HCT116 (cell line): ENCODE measurements around the gene RMRP. TPM values are rescaled to one million over a fixed set of nuclear protein-coding genes. Genes with fewer than 3 reads are reported as not detected.

ENCODE experiments used
- ATAC-seq: fragments of 200-7000 bp; cut with Tn5 transposase; 2 replicates; pipeline ENCODE4 v1.9.1; 2020; ENCODE audit warnings: mild to moderate bottlenecking, moderate library complexity
- BruUV-seq: library from RNA; stranded (reverse); fragments of 400-500 nt; replicated peaks from 2 replicates; lab custom pipeline; 2021; lab: Mats Ljungman, UMichigan
- CTCF ChIA-PET: fragments of 300-600 bp; sonication (Branson Sonifier 250); formaldehyde crosslinking; loops from one replicate; lab custom pipeline; 2021; ENCODE audit warnings: antibody characterized with exemption; lab: Charles Lee
- POLR2A ChIA-PET: fragments of 300-600, 350-600 bp; sonication (Branson Sonifier 250); formaldehyde crosslinking; loops from one replicate; lab custom pipeline; 2021; ENCODE audit warnings: antibody characterized with exemption; lab: Charles Lee
- RAD21 ChIA-PET, 2 experiments: fragments of 300-600 bp; sonication (Branson Sonifier 250); formaldehyde crosslinking; loops; one replicate each; lab custom pipeline; 2023; ENCODE audit warnings: low total read pairs in 2 of 2; ENCODE audit not compliant: uncharacterized antibody in 2 of 2, unreplicated experiment in 2 of 2, low non-redundant PET in 1 of 2; lab: Charles Lee
- DNase-seq: peaks from one replicate; pipeline ENCODE4 v3.0.0-alpha.2; 2010; ENCODE audit warnings: low read depth, low spot score
- H2AFZ ChIP-seq: fragments of 200-600 bp; shearing (Covaris generic), sonication (generic); 2 replicates; pipeline ENCODE4 v1.6.1; 2017; ENCODE audit warnings: low read depth, mixed run types, mixed read lengths, antibody characterized with exemption, low read length; ENCODE audit not compliant: poor library complexity, severe bottlenecking
- H3K27ac ChIP-seq: 2 replicates; pipeline ENCODE4 v1.5.1; 2012; ENCODE audit warnings: low read depth, low read length
- H3K27me3 ChIP-seq: fragments of 200-600 bp; sonication (generic); 2 replicates; pipeline ENCODE4 v1.6.1; 2016; ENCODE audit warnings: mixed run types, low read length, mixed read lengths; ENCODE audit not compliant: insufficient read depth
- H3K36me3 ChIP-seq, 2 experiments: fragments of 200-500 bp in 1 of 2; fragments of 200-600 bp in 1 of 2; sonication (Bioruptor generic) in 1 of 2; sonication (generic) in 1 of 2; 2 replicates each; pipeline versions ENCODE4 v1.5.1 to v1.6.1; 2014 to 2016; ENCODE audit warnings: low read length in 2 of 2, inconsistent platforms in 1 of 2, mixed read lengths in 1 of 2, mixed run types in 1 of 2; ENCODE audit not compliant: insufficient read depth in 2 of 2, control insufficient read depth in 1 of 2
- H3K4me1 ChIP-seq, 2 experiments: fragments of 200-600 bp in 1 of 2; sonication (generic) in 1 of 2; 2 replicates each; pipeline versions ENCODE4 v1.5.1 to v1.6.1; 2012 to 2017; ENCODE audit warnings: low read length in 2 of 2, inconsistent platforms in 1 of 2, mild to moderate bottlenecking in 1 of 2, mixed read lengths in 1 of 2, mixed run types in 1 of 2, moderate library complexity in 1 of 2; ENCODE audit not compliant: insufficient read depth in 2 of 2, control insufficient read depth in 1 of 2
- H3K4me2 ChIP-seq: fragments of 200-600 bp; sonication (generic); 2 replicates; pipeline ENCODE4 v1.6.1; 2017; ENCODE audit warnings: mixed run types, low read length, mixed read lengths
- H3K4me3 ChIP-seq, 2 experiments: fragments of 200-600 bp in 1 of 2; sonication (generic) in 1 of 2; replicated peaks in 1 of 2; 2 replicates each; pipeline ENCODE4 v1.5.1; 2011 to 2016; ENCODE audit warnings: low read length in 2 of 2, control low read depth in 1 of 2, low read depth in 1 of 2, mild to moderate bottlenecking in 1 of 2, mixed read lengths in 1 of 2, mixed run types in 1 of 2
- H3K79me2 ChIP-seq: fragments of 200-600 bp; sonication (generic); 2 replicates; pipeline ENCODE4 v1.6.1; 2017; ENCODE audit warnings: mild to moderate bottlenecking, mixed run types, low read length, moderate library complexity, mixed read lengths; ENCODE audit not compliant: insufficient read depth
- H3K9ac ChIP-seq: fragments of 200-600 bp; sonication (generic); 2 replicates; pipeline ENCODE4 v1.6.1; 2016; ENCODE audit warnings: low read length, mixed read lengths
- H3K9me2 ChIP-seq: fragments of 200-600 bp; sonication (generic), shearing (Covaris generic); 2 replicates; pipeline ENCODE4 v1.6.1; 2017; ENCODE audit warnings: mixed run types, mild to moderate bottlenecking, moderate library complexity; ENCODE audit not compliant: insufficient read depth
- H3K9me3 ChIP-seq, 2 experiments: fragments of 200-500 bp in 1 of 2; fragments of 200-600 bp in 1 of 2; sonication (Bioruptor generic) in 1 of 2; sonication (generic) in 1 of 2; 2 replicates each; pipeline ENCODE4 v1.6.1; 2014 to 2017; ENCODE audit warnings: low read length in 2 of 2, mixed read lengths in 2 of 2, inconsistent platforms in 1 of 2, low read depth in 1 of 2, mild to moderate bottlenecking in 1 of 2, mixed run types in 1 of 2, moderate library complexity in 1 of 2; ENCODE audit not compliant: control insufficient read depth in 1 of 2, insufficient read depth in 1 of 2
- H4K20me1 ChIP-seq: fragments of 200-600 bp; sonication (generic), shearing (Covaris generic); 2 replicates; pipeline ENCODE4 v1.6.1; 2017; ENCODE audit warnings: mixed run types, mild to moderate bottlenecking, moderate library complexity; ENCODE audit not compliant: insufficient read depth
- CBX3 ChIP-seq: IDR thresholded peaks from 2 replicates; pipeline ENCODE4 v1.6.1; 2012; ENCODE audit warnings: low read depth
- CEBPB ChIP-seq: IDR thresholded peaks from 2 replicates; pipeline ENCODE4 v1.6.1; 2012; ENCODE audit warnings: low read depth
- EGR1 ChIP-seq: IDR thresholded peaks from 2 replicates; pipeline ENCODE4 v1.6.1; 2012; ENCODE audit warnings: low read depth
- EZH2phosphoT487 ChIP-seq: fragments of 200-600 bp; IDR thresholded peaks from 2 replicates; pipeline ENCODE4 v1.6.1; 2018; ENCODE audit warnings: antibody characterized with exemption, borderline replicate concordance
- FOSL1 ChIP-seq: IDR thresholded peaks from 2 replicates; pipeline ENCODE4 v1.6.1; 2012; ENCODE audit warnings: low read depth
- JUND ChIP-seq: IDR thresholded peaks from 2 replicates; pipeline ENCODE4 v1.6.1; 2012
- POLR2A ChIP-seq: IDR thresholded peaks from 2 replicates; pipeline ENCODE4 v1.7.0; 2011; ENCODE audit warnings: borderline replicate concordance; ENCODE audit not compliant: insufficient read depth, insufficient read length; ENCODE audit errors: extremely low read depth
- POLR2AphosphoS5 ChIP-seq: IDR thresholded peaks from 2 replicates; pipeline ENCODE4 v1.6.1; 2011; ENCODE audit warnings: mild to moderate bottlenecking, low read depth, low read length, moderate library complexity
- RAD21 ChIP-seq: IDR thresholded peaks from 2 replicates; pipeline ENCODE4 v1.6.1; 2012; ENCODE audit warnings: low read depth, mild to moderate bottlenecking
- REST ChIP-seq: IDR thresholded peaks from 2 replicates; pipeline ENCODE4 v1.6.1; 2012; ENCODE audit warnings: low read depth
- SP1 ChIP-seq: IDR thresholded peaks from 2 replicates; pipeline ENCODE4 v1.6.1; 2012; ENCODE audit warnings: low read depth
- SRF ChIP-seq: IDR thresholded peaks from 2 replicates; pipeline ENCODE4 v1.6.1; 2012; ENCODE audit warnings: low read depth
- ZBTB33 ChIP-seq: IDR thresholded peaks from 2 replicates; pipeline ENCODE4 v1.6.1; 2011; ENCODE audit warnings: mild to moderate bottlenecking, low read length, moderate library complexity; ENCODE audit not compliant: insufficient replicate concordance; ENCODE audit errors: extremely low read depth
- ZFX ChIP-seq: fragments of 450-650 bp; IDR thresholded peaks from 2 replicates; pipeline ENCODE4 v1.6.1; 2017
- intact Hi-C: fragments of 100-400 bp; cut with micrococcal nuclease; formaldehyde crosslinking; loops from 2 replicates; pipeline ENCODE4 v1.10.0; 2022
- total RNA-seq: library from RNA; stranded (reverse); gene quantifications from one replicate; pipeline ENCODE4 v1.2.1, GENCODE V29; 2021; ENCODE audit not compliant: unreplicated experiment

The RMRP gene
- total RNA-seq, 1 experiment from 2014 or later = 30,969 TPM

- Histone ChIP-seq H3K4me3 (no peak overlapping the region), H2AFZ (no peak overlapping the region), H3K9ac (no peak overlapping the region), H4K20me1 (no peaks in the 10 kb centered on the region), H3K36me3 (peaks cover 51 to 74% of the 10 kb centered on the region in 2 experiments), H3K79me2 (no peaks in the 10 kb centered on the region), H3K9me2 (no peaks in the 10 kb centered on the region), H3K27ac (no peak overlapping the region), H3K27me3 (no peaks in the 10 kb centered on the region), H3K9me3 (no peaks in the 10 kb centered on the region), H3K4me1 (no peaks in the 10 kb centered on the region), H3K4me2 (no peak overlapping the region)
- no peak for TF ChIP-seq POLR2A
- TF ChIP-seq RAD21 = no peak
- no peak for TF ChIP-seq ZBTB33
- no peak for TF ChIP-seq CBX3
- no peak for TF ChIP-seq POLR2AphosphoS5
- no peak for TF ChIP-seq CEBPB
- no peak for TF ChIP-seq EGR1
- TF ChIP-seq ZFX = no peak
- TF ChIP-seq FOSL1 = no peak
- no peak for DNase-seq
- ChIA-PET RAD21 (no interaction called here), CTCF (no interaction called here), POLR2A (no interaction called here)
- ATAC-seq = no peak
- BruUV-seq = no TSS peak
- intact Hi-C loops = no loop called here
These were observed 49.1 kb upstream of the RMRP start for GRCh38 chr9:35706951-35707350.

DNA sequence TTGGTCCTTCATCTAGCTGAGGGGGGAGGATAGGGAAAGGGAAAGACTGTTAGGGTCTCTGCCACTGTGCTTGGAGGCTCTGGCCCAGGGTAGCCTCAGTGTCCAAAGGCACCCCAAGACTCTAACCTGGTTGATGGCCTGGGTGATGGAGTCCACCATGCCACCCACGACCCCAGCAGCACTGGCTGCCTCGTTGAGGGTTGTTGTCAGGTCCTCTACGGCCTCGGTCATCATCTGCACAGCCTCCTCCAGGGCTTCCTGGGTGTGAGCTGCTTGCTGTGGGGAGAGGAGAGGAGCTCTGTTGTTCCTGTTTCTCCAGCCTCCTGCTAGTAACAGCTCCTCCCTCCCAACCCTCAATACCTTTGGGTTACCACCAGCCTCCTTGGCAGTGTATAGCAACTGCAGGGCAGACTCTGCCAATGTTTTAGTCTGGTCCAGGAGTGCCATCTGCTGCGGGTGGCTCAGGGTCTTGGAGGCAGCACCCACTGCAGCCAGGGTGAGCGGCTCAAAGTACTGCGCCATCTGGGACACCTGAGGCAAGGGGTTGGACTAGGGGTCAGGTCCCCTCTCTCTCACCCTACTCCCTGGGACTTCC, 48.1 kb upstream of the RMRP start:
- ChIA-PET RAD21 (no interaction called here), CTCF (interaction anchor here (1.8 kb wide), 1 partner anchor 9 kb away, joined by 7 read pairs; no protein-coding TSS in a partner anchor), POLR2A (no interaction called here)
- DNase-seq (no peak), ATAC-seq (no peak)
- H3K4me2 ChIP-seq = no peak overlapping the region
- peaks cover 58 to 72% of the 10 kb centered on the region in 2 experiments for H3K36me3 ChIP-seq
- H3K9me2 ChIP-seq = no peaks in the 10 kb centered on the region
- no peaks in the 10 kb centered on the region for H3K27me3 ChIP-seq
- intact Hi-C loops = no loop called here
- H4K20me1 ChIP-seq = no peaks in the 10 kb centered on the region
- H3K9ac ChIP-seq = no peak overlapping the region
- no TSS peak for BruUV-seq
- H3K4me1 ChIP-seq = no peaks in the 10 kb centered on the region
- H3K27ac ChIP-seq = no peak overlapping the region
- no peaks in the 10 kb centered on the region for H3K9me3 ChIP-seq
- H3K79me2 ChIP-seq = no peaks in the 10 kb centered on the region
- H2AFZ ChIP-seq = no peak overlapping the region
- H3K4me3 ChIP-seq = no peak overlapping the region
- TF ChIP-seq SP1 = no peak
- TF ChIP-seq SRF = no peak
- TF ChIP-seq JUND = no peak
- TF ChIP-seq CBX3 = no peak
- TF ChIP-seq EGR1 = no peak
- no peak for TF ChIP-seq REST
- TF ChIP-seq CEBPB = no peak
- no peak for TF ChIP-seq EZH2phosphoT487
- no peak for TF ChIP-seq FOSL1
